ENCODE results near the gene NKAIN4.

The NKAIN4 gene

DNA sequence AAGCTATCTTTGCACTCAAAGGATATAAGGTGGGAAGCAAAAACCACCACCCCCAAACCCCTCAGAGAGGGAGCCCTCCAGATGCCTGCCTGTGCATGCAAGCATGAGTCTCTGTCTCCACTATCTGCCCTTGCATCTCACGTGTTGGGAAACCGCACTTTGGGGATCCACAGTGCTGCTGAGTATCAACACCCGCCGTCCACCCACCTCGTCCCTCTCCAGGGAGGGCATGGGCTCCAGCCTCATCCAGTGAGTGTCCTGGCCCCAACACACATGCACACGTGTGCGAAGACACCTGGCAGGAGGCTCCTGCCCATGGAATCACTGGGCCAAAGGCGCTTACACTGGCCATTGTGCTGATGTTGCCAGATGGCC lies 34.8 kb downstream of the NKAIN4 start:
- ATAC-seq (no peak), DNase-seq (no peak)

DNA sequence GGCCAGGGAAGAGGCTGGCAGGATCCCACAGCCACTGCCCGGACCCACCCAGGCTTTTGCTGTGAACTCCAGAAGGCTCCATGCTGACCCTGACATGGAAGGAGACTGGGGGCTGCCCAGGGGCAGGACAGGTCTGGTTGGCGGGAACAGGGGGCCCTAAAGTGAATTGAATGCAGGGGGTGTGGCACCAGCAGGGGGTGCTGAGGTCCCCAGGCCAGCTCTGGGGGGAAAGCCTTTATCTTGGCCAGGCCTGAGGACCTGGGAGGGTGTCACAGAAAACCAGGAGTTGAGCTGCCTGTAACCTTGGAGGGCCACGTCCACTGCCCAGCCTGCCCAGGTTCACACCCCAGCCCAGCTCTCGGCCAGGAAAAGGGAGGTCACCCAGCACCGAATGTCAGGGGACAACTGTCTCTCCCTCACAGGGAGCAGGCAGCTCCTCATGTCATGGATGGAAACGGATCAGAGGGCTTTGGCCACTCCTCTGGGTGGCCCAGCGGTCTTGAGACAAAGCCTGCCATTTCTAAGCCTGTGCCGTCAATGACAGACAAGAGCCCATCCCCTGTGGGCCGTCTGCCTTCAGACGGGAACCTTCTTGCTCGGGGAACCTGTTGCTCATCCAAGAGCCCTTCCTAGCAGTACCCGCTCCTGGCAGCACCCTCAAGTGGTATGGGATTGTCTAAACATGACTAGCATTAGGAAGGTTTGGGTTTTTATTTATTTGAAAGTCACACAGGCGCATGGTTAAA lies 35.4 kb downstream of the NKAIN4 start:
- ATAC-seq (no peak), DNase-seq (peak; percentile 15)

DNA sequence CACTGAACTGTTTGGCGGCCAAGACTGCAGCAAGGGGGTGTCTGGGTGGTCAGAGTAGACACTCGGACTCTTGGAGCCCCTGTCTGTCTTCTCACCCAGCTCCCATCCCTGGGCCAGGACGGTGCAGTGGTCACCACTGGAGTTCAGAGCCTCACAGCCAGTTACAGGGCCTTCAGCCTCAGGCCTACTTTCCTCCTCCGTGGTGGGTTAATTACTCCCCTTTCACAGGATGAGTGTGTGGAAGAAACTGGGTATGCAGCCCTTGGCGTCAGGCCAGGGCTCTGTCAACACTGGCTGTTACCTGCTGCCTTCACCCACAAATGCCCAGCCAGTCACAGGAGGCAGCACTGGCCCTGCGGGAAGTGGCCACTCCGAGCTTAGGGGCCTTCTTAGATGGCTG lies 36.6 kb downstream of the NKAIN4 start:
- DNase-seq (no peak), ATAC-seq (no peak)

DNA sequence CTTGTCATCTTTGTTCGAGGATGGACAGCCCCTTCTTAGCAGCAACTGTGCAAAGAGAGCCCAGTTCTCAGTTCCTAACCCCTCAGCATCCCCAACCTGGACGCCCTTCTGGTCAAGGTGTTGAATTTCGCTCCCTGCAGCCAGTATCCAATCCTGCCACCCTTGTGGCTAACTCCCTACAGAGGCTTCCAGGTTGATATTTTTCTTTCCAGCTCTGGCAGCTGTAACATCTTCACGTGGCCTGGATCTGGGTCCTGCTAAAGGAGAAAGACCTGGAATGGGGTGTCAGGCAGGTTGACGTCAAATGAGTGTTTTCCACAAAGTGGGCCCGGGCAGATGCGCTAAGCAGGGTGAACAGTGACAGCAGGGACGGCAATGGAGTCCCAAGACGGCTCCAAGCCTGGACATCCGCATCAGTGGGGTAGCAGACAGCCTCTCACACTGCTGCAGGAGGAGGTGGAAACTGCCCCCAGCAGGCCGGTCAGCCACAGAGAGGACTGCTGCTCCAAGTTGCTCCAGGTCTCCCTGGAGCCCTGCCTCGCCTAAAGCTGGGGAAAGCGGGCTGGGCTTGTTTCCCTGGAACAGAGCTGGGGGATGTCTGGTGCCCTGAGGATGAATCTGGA lies 37.3 kb downstream of the NKAIN4 start:
- DNase-seq (no peak), ATAC-seq (no peak)

DNA sequence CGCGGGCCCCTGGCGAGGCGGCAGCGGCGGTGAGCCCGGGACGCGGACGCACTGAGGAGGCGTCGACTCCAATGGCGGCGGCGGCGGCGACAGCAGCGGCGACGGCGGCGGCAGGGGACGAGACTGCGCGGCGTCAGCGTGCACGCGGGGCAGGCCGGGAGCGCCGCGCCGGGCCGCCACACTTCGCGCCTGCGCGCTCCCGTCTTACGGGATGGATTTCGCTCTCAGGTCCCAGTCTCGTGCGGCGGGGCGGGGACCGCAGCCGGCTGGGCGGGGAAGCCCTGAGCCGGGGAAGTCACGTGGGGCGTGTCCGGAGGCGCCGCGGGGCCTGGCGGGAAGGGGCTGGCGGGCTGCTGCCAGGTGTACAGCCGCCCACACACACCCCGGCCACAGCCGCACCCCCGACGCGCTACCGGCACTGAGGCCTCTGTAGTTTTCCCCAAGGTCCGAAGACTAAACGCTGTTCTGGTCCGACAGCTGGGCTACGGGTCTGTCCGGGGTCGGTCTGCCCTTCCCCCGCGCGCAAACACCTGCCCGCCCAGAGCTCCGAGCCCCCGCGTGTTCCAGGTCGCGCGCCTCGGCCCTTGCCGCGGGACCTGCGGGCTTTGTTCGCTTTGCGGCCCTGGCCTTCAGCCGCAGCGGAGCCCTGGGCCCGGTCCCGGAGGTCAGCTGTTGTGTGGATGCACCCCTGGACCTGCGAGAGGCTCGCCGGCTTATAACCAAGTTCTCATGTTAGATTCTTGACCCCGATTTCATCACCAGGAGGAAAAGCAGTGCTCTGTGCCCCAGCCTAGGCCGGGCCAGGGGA lies 38.0 kb downstream of the NKAIN4 start, which contains the start of gene YTHDF1:
TSS of gene YTHDF1 (minus strand) at position 91 of the 808 bp plus-strand sequence. CDS start 239 bp downstream, outside the sequence.
- DNase-seq (peak; percentile 98), ATAC-seq (peak; percentile 95)

DNA sequence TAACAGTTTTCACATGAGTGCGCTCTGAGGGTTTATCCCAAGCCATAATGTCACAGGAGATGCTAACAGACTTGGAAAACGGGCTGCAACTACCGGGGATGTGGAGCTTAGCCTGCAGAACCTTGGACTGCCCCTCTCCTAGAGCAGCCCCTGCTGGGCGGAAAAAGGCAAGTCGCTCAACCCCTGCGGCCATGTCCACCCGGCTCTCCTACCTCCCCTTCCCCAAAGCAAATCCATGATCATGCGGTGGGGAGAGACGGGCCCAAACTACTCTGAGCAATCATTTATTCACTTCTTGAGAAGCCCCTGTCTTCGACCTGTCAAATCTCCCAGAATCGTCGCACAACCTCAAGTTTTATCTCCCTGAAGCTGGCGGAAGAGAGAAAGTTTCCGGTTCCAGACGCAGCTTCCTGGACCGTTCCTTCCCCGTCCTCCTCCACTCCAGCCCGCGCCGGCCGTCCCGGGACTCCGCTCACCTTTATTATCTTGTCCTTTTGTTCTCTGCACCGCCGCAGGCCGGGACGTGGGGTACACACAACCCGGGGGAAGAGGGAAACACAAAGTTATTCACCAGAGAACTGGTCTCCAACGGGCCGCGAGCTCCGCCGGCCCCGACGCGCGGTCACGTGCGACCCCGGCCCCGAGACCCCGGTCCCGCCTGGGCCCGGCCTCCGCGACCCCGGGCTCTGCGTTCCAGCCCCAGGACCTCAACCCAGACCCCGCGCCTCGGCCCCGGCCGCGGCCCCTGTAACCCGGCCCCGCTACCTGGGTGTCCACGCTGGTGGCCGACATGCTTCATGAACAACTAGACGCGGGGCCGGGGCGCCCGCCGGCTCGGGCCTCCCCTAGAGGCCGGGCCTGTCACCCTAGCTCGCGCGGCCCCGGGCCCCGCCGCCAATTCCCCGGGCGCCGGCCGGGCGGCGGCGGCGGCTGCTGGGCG lies 38.9 kb downstream of the NKAIN4 start:
- peak; percentile 31 for DNase-seq
- ATAC-seq, result no peak

DNA sequence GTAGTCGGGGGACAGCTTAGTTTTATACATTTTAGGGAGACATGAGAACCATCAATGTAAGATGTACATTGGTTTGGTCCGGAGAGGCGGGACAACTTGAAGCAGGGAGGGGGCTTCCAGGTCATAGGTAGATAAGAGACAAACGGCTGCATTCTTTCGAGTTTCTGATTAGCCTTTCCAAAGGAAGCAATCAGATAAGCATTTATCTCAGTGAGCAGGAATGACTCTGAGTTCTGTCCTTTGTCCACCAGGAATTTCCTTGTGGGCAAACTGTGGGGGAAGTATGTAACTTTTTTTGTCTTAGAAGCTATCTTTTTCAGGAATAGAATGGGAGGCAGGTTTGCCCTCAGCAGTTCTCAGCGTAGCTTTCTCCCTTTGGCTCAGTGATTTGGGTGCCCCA lies 39.7 kb downstream of the NKAIN4 start:
- DNase-seq (no peak), ATAC-seq (no peak)

DNA sequence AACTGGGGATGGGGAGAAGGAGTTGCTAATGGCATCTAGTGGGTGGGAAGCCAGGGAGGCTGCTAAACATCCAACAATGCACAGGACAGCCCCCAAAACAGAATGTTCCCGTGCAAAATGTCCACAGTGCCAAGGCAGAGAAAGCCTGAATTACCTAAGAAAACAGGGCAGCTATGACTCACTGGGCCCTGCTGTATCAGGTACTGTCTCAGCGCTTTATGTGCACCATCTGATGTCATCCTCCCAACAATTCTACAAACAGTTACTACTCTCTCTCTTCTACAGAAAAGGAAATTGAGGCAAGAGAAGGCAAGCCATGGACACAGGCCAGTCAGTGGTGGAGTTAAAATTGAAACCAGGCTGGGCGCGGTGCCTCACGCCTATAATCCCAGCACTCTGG lies 41.5 kb downstream of the NKAIN4 start:
- ATAC-seq (no peak), DNase-seq (no peak)

DNA sequence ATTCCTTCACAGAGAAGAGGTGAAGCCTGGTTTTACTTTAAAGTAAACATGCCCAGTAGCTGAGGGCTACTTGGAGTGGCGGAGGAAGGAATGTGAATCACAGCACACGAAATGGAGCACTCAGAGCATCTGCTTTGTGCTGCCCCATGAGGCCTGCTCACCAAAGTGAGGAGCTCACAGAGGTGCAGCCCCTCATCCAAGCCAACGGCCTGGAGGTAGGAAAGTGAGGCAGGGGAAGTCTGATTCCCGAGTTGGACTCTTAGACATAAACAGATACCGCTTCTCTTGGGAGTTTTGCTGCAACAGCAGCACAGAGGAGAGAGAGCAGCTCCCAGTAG lies 41.9 kb downstream of the NKAIN4 start:
- no peak for ATAC-seq
- no peak for DNase-seq

DNA sequence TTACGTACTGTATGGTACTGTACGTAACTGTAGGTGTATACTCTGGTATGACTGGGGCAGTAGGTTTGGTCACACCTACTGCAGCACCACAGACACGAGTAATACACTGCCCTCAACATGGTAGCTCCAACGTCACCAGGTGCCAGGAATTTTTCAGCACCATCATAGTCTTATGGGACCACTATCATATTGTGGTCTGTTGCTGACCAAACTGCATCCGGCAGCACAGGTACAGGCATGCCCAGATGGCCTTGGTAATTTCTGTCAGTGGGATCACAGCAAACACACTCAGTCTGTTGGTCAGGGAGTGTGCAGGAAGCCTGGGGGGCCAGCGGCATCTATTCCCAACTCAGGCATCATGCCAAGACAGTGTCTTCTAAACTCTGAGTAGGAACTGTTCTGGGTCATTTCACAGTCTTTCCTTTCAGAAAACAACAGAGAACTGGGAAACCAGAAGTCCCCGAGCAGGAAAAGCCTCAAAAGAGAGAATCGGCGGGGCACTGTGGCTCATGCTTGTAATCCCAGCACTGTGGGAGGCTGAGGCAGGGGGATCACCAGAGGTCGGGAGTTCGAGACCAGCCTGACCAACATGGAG lies 44.2 kb downstream of the NKAIN4 start:
- DNase-seq (no peak), ATAC-seq (no peak)

DNA sequence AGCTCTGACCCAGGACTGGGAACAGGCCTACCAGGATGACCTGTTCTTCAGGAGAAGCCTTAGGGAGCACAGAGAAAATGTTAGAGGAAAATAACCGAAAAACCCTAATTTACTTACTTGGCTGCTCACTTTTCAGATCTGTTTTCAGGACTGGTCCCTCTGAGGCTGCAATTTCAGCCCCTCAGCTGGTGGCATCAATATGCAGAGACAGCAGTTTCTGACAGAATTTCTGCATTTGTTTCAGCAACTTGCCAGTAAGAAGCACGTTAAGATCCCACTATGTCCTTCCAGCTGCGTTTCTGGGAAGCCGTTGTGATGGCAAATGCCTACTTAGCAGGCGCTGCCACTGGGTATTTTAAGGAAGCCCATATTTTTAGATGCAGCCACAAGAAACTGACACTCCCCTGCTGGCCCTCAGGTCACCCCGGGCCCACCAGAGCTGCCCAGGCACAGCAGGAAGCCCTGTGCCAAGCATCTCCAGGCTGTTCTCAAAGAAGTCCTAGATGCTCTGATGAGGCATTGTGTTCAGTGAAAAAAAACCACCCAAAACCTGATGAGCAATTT lies 45.8 kb downstream of the NKAIN4 start:
- ATAC-seq, result no peak
- DNase-seq, result no peak

DNA sequence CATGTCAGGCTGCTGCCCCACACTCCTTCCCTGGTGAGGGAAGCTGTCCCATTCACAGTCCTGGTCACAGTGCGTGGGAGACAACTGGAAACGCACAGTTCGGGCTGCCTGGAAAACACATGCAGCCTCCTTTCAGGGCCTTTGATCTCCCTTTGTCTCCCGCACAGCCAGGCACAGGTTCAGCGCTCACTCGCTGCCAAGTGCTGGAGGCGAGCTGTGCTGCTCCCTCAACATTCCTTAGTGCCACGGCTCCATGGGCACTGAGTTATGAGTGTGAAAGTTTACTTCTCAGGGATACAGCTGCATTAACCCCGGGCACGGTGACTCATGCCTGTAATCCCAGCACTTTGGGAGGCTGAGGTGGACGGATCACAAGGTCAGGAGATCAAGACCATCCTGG lies 47.4 kb downstream of the NKAIN4 start:
- ATAC-seq (peak; percentile 20), DNase-seq (no peak)

DNA sequence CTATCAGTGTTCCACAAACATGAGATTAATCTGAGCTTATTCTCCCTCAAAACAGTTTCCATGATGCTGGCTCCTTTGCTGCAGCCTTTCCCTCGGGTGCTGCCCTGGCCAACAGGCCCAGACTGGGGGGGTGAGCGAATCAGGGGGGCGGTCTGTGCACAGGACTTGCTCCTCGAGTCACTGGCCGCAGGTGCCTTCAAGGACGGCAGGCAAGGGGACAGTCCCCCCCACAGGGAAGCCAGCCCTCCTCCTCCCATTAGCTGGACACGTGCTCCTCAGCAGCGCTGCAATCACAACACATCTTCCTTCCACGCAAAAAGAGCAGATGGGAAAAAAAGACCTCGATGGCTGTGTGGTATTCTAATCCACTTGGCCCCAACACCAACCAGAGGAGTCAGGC lies 48.4 kb downstream of the NKAIN4 start:
- DNase-seq (no peak), ATAC-seq (no peak)

DNA sequence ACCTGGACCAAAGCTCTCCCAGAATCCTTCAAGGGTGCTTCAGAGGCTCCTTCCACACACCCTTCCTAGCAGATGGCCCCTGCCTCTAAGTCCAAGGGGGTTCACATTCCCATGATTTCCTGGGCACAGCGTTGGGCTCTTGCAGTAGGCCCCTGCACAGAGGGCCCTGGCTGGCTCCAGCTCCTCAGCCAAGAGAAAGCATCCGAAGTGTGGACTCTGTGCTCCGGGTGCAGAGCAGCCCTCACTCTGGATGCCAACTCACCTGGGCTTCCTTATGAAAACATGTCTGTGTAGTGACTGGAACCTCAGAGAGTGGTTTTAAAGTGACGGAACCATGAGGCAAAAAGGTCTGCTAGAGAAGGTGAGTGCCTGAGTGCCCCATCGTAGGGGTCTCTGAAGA lies 49.9 kb downstream of the NKAIN4 start:
- no peak for DNase-seq
- no peak for ATAC-seq

DNA sequence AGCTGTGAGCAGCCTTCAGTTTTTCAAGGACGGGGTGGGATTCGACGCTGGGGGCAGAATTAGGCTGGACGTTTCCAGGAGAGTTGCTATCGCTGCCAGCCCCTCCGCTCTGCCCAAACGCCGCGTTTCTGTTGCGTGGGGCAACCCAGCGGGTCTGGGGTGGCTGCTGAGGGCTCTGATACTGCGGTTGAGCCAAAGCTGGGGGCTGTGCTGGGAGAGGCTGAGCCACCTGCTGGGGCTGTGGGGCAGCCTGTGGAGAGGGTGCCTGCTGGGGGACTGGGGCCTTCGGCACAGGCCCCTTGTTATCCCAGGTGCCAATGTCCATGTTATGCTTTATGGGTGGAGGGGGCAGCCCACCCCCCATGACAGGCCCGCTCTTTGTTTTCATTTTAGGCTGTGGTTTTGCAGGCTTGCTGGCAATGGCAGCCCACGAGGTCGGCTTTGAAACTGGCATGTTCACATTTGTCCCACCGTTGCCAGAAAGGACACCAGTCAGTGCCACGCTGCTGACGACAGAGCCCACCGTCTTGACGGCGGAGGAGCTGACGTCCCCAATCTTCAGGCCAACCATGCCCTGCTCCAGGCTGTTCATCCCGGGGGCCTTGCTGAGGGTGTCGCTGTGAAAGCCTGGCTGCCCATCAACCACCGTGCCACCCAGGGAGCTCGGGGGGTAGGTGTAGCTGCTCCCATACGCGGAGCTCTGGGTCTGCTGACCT lies 51.3 kb downstream of the NKAIN4 start:
- DNase-seq (no peak), ATAC-seq (no peak)

DNA sequence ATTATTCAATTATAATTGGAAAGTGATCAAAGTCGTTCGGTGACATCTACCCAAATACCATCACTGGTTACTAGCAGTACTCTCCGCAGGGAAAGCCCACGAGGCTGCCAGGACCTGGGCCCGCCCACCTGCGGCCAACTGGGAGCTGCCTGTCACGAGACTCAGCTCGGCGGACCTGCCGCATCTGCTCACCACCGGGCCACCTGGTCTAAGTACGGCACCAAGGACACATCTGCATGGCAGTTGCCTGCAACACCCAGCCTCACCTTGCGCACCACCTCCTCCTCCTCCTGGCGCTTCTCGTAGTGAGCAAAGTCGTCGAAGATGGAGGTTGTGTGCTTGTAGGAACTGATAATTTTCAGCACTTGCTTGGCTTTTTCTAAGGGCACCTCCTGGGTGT lies 52.2 kb downstream of the NKAIN4 start:
- no peak for ATAC-seq

DNA sequence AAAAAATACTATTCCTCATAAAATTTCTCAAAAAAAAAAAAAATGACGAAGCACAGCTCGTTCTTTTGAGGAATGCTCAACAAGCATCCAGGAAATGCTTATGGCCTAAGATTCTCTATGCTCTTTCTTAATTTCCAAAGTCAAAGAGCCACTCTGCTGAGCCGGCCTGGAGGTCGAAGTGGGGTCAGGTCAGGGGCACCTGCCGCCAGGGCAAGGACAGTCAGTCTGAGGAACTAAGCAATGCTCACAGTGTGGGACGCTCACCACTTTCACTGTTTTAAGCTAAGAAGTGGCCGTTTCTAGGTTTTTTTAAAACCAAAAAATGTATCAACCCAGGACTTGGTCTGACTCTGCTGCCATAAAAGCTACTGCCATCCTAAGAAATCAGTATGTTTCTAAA lies 55.7 kb downstream of the NKAIN4 start:
- ATAC-seq (no peak), DNase-seq (no peak)

More for the DNA sequence above, 52.2 kb downstream of the NKAIN4 start:
- DNase-seq, result no peak

DNA sequence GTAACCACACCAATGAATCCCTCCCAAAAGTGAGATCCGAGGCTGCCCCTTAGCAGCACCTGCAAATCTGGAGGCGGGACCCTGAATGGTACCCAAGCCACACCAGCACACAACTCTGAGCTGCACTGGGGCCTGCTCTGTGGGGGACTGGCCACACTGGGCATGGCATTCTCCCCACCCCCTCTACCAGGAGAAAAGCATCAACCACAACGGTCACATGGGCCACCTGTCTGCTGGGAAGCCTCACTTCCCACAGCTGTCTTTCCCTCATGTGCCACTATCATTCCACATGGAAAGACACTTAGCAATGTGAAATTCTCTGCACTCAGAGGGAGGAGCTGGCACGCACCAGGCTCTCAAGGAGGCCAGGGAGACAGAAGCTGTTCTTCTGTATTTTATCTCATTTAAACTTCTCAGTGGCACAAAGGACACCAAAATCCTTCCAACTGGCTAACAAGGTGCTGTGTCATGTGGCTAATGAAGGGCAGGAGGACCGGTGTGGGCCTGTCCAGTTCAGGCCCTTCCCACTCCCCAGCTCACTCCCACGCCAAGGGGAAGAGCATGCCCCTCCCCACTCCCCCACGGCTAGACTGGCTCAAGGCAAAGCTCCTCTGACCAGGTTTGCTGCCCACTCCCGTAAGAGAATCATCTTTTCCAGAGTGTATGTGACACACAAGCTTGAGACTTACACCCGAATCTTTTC lies 57.3 kb downstream of the NKAIN4 start:
- ATAC-seq (no peak), DNase-seq (no peak)

DNA sequence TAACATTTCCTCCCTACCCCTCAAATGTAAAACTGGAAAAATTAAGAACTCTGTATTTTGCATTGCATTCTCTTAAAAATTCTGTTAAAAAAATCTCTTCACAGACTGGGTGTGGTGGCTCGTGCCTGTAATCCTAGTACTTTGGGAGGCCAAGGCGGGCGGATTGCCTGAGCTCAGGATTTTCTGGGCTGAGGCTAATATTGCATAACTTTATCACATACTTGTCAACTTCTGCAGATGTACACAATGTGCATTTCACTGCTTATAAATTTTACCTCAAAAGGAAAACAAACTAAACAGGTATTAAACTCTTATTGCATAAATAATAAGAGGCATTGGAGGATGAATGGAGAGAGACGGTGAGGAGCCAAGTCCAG lies 59.5 kb downstream of the NKAIN4 start:
- ATAC-seq (no peak), DNase-seq (no peak)
